Measurements from ENCODE around the gene WDR73.
"Not testable (repeated sequence)": the region's sequence is repeated elsewhere in the genome, so short reads cannot be mapped to it uniquely, and the experiment has no call there.

WDR73 gene

DNA sequence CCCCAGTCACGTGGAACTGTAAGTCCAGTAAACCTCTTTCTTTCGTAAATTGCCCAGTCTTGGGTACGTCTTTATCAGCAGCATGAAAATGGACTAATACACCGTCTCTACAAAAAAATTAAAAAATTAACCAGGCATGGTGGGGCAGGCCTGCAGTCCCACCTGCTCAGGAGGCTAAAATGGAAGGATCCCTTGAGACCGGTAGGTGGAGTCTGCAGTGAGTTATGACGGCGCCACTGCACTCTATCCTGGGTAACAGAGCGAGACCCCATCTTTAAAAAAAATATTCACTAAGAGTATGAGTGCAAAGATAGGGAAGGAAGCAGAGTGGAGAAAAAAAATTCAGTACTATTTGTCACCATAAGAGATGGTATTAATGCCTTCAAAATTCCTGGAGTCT is 36.3 kb upstream of the WDR73 start:
- DNase-seq (ENCODE audit: low read depth), result no peak
- H3K4me3 ChIP-seq (ENCODE audit: low read depth, low read length), result no peak overlapping the region
- in situ Hi-C loops (cut with HindIII; ENCODE audit: low sequenced_read_pairs), result no loop called here
- TF ChIP-seq, protein P1, sequence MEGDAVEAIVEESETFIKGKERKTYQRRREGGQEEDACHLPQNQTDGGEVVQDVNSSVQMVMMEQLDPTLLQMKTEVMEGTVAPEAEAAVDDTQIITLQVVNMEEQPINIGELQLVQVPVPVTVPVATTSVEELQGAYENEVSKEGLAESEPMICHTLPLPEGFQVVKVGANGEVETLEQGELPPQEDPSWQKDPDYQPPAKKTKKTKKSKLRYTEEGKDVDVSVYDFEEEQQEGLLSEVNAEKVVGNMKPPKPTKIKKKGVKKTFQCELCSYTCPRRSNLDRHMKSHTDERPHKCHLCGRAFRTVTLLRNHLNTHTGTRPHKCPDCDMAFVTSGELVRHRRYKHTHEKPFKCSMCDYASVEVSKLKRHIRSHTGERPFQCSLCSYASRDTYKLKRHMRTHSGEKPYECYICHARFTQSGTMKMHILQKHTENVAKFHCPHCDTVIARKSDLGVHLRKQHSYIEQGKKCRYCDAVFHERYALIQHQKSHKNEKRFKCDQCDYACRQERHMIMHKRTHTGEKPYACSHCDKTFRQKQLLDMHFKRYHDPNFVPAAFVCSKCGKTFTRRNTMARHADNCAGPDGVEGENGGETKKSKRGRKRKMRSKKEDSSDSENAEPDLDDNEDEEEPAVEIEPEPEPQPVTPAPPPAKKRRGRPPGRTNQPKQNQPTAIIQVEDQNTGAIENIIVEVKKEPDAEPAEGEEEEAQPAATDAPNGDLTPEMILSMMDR (IDR thresholded peaks at IDR 0.05; ENCODE audit: low read depth, low read length, missing control alignments), result no peak

GRCh38 chr15:84689858-84690257 is 35.8 kb upstream of the WDR73 start:
- in situ Hi-C loops (cut with HindIII; ENCODE audit: low sequenced_read_pairs), result no loop called here
- DNase-seq (ENCODE audit: low read depth), result no peak
- TF ChIP-seq, protein P1 (IDR thresholded peaks at IDR 0.05; ENCODE audit: low read depth, low read length, missing control alignments), result no peak
- no peak overlapping the region for H3K4me3 ChIP-seq (ENCODE audit: low read depth, low read length)

- DNase-seq (ENCODE audit: low read depth); in situ Hi-C loops (cut with HindIII; ENCODE audit: low sequenced_read_pairs): not testable (repeated sequence)
These were observed 32.4 kb upstream of the WDR73 start for GRCh38 chr15:84686446-84686845.

GRCh38 chr15:84685304-84685703 is 31.2 kb upstream of the WDR73 start:
- in situ Hi-C loops (cut with HindIII; ENCODE audit: low sequenced_read_pairs), result no loop called here
- TF ChIP-seq, protein P1 (IDR thresholded peaks at IDR 0.05; ENCODE audit: low read depth, low read length, missing control alignments), result no peak
- DNase-seq (ENCODE audit: low read depth), result peak; percentile 19
- no peak overlapping the region for H3K4me3 ChIP-seq (ENCODE audit: low read depth, low read length)

More at GRCh38 chr15:84686446-84686845, 32.4 kb upstream of the WDR73 start:
- H3K4me3 ChIP-seq (ENCODE audit: low read depth, low read length), result not testable (repeated sequence)

DNA sequence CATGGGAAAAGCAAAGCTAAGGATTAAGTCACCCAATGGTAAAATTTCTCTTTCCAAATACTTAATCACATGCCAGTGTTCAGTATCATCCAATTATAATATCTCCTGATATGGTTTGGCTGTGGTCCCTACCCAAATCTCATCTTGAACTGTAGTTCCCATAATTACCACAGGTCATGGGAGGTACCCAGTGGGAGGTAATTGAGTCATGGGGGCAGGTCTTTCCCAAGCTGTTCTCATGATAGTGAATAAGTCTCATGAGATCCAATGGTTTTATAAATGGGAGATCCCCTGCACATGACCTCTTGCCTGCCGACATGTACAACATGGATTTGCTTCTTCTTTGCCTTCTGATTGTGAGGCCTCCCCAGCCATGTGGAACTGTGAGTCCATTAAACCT is 30.0 kb upstream of the WDR73 start:
- DNase-seq (ENCODE audit: low read depth), result peak; percentile 65
- TF ChIP-seq, protein P1 (IDR thresholded peaks at IDR 0.05; ENCODE audit: low read depth, low read length, missing control alignments), result no peak
- in situ Hi-C loops (cut with HindIII; ENCODE audit: low sequenced_read_pairs), result no loop called here
- no peak overlapping the region for H3K4me3 ChIP-seq (ENCODE audit: low read depth, low read length)

- no peak for DNase-seq (ENCODE audit: low read depth)
- in situ Hi-C loops (cut with HindIII; ENCODE audit: low sequenced_read_pairs), result no loop called here
- TF ChIP-seq, protein P1 (IDR thresholded peaks at IDR 0.05; ENCODE audit: low read depth, low read length, missing control alignments), result no peak
- H3K4me3 ChIP-seq (ENCODE audit: low read depth, low read length), result no peak overlapping the region
These were observed 27.7 kb upstream of the WDR73 start for GRCh38 chr15:84681831-84682230.

DNA sequence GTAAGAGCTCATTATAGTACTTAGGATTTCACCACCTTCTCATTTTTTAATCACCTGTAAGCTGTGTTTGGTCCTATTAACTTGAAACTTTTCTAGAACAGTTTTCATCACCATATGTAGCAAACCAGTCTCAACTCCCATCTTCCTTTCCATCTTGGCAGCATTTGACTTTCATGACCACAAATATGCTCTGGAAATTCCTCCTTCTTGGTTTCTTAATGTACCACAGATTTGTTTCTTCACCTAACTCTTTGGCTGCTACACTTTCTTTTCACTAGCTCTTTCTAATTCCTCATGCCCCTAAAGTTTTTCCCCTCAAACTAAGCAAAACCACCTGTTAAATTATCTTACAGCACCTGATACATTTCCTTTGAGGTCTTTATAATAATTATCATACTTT is 17.1 kb upstream of the WDR73 start:
- TF ChIP-seq, protein P1 (IDR thresholded peaks at IDR 0.05; ENCODE audit: low read depth, low read length, missing control alignments), result no peak
- peak; percentile 85 for DNase-seq (ENCODE audit: low read depth)
- no peak overlapping the region for H3K4me3 ChIP-seq (ENCODE audit: low read depth, low read length)
- in situ Hi-C loops (cut with HindIII; ENCODE audit: low sequenced_read_pairs), result no loop called here
